Measurements from ENCODE around the gene PPIL4. TPM values are rescaled to one million over a fixed set of nuclear protein-coding genes. Genes with fewer than 3 reads are reported as not detected.

Gene PPIL4
- total and polyA plus RNA-seq, 2 experiments from 2014 or later = 35.1 to 47.3 TPM

- TF ChIP-seq, protein P1, sequence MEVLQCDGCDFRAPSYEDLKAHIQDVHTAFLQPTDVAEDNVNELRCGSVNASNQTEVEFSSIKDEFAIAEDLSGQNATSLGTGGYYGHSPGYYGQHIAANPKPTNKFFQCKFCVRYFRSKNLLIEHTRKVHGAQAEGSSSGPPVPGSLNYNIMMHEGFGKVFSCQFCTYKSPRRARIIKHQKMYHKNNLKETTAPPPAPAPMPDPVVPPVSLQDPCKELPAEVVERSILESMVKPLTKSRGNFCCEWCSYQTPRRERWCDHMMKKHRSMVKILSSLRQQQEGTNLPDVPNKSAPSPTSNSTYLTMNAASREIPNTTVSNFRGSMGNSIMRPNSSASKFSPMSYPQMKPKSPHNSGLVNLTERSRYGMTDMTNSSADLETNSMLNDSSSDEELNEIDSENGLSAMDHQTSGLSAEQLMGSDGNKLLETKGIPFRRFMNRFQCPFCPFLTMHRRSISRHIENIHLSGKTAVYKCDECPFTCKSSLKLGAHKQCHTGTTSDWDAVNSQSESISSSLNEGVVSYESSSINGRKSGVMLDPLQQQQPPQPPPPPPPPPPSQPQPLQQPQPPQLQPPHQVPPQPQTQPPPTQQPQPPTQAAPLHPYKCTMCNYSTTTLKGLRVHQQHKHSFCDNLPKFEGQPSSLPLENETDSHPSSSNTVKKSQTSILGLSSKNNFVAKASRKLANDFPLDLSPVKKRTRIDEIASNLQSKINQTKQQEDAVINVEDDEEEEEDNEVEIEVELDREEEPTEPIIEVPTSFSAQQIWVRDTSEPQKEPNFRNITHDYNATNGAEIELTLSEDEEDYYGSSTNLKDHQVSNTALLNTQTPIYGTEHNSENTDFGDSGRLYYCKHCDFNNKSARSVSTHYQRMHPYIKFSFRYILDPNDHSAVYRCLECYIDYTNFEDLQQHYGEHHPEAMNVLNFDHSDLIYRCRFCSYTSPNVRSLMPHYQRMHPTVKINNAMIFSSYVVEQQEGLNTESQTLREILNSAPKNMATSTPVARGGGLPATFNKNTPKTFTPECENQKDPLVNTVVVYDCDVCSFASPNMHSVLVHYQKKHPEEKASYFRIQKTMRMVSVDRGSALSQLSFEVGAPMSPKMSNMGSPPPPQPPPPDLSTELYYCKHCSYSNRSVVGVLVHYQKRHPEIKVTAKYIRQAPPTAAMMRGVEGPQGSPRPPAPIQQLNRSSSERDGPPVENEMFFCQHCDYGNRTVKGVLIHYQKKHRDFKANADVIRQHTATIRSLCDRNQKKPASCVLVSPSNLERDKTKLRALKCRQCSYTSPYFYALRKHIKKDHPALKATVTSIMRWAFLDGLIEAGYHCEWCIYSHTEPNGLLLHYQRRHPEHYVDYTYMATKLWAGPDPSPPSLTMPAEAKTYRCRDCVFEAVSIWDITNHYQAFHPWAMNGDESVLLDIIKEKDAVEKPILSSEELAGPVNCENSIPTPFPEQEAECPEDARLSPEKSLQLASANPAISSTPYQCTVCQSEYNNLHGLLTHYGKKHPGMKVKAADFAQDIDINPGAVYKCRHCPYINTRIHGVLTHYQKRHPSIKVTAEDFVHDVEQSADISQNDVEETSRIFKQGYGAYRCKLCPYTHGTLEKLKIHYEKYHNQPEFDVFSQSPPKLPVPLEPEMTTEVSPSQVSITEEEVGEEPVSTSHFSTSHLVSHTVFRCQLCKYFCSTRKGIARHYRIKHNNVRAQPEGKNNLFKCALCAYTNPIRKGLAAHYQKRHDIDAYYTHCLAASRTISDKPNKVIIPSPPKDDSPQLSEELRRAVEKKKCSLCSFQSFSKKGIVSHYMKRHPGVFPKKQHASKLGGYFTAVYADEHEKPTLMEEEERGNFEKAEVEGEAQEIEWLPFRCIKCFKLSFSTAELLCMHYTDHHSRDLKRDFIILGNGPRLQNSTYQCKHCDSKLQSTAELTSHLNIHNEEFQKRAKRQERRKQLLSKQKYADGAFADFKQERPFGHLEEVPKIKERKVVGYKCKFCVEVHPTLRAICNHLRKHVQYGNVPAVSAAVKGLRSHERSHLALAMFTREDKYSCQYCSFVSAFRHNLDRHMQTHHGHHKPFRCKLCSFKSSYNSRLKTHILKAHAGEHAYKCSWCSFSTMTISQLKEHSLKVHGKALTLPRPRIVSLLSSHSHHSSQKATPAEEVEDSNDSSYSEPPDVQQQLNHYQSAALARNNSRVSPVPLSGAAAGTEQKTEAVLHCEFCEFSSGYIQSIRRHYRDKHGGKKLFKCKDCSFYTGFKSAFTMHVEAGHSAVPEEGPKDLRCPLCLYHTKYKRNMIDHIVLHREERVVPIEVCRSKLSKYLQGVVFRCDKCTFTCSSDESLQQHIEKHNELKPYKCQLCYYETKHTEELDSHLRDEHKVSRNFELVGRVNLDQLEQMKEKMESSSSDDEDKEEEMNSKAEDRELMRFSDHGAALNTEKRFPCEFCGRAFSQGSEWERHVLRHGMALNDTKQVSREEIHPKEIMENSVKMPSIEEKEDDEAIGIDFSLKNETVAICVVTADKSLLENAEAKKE (CRISPR knock-in tag; IDR thresholded peaks at IDR 0.05) = no peak
- no peak for TF ChIP-seq ZNF114 (CRISPR knock-in tag; IDR thresholded peaks at IDR 0.05)
- no peak for TF ChIP-seq EZH2phosphoT487 (IDR thresholded peaks at IDR 0.05; ENCODE audit: unreplicated experiment)
- TF ChIP-seq ZNF331 (CRISPR knock-in tag; IDR thresholded peaks at IDR 0.05; ENCODE audit: low read depth) = no peak
- no peak for TF ChIP-seq JUNB (IDR thresholded peaks at IDR 0.05; ENCODE audit: unreplicated experiment)
- no peak for TF ChIP-seq ETS1 (IDR thresholded peaks at IDR 0.05)
- TF ChIP-seq STAT1 (IDR thresholded peaks at IDR 0.05; ENCODE audit: unreplicated experiment) = no peak
- TF ChIP-seq CTCF (conservative IDR thresholded peaks at IDR 0.05; ENCODE audit: low read depth in 2 of 2) = no peak
- no peak for TF ChIP-seq NANOG (IDR thresholded peaks at IDR 0.05; ENCODE audit: borderline replicate concordance)
- no peak for TF ChIP-seq CREB1 (CRISPR knock-in tag; IDR thresholded peaks at IDR 0.05; ENCODE audit: low read depth)
Measured at GRCh38 chr6:149483334-149483725, 62.5 kb downstream of the PPIL4 start (continued).

All from GM23338 (cell line).